ENCODE data around the gene NEURL1.

GRCh38 chr10:103490986-103491314 lies 2.6 kb upstream of the NEURL1 start:
- TF ChIP-seq POLR2A (IDR thresholded peaks at IDR 0.05; ENCODE audit: low read length) (no peak), GATA1 (IDR thresholded peaks at IDR 0.05; ENCODE audit: low read depth, low read length) (no peak)

All from erythroblast (primary cell).